Putamen (tissue), 1 donor: ENCODE data around the gene SLC2A11.
"Not testable (repeated sequence)": the region's sequence is repeated elsewhere in the genome, so short reads cannot be mapped to it uniquely, and the experiment has no call there.

Source experiments
- DNase-seq: peaks from one replicate; pipeline ENCODE4 v3.0.0-alpha.2; 2016; ENCODE audit warnings: low spot score

SLC2A11 gene

GRCh38 chr22:23891726-23892125 is 34.1 kb downstream of the SLC2A11 start:
- no peak for DNase-seq

- no peak for DNase-seq
Measured at GRCh38 chr22:23892130-23892529, 34.5 kb downstream of the SLC2A11 start.

- DNase-seq = no peak
Measured at GRCh38 chr22:23892706-23893105, 35.0 kb downstream of the SLC2A11 start.

GRCh38 chr22:23893121-23893944 is 35.7 kb downstream of the SLC2A11 start:
- DNase-seq = no peak

- peak; percentile 89 for DNase-seq
Measured at GRCh38 chr22:23893945-23894709, 36.5 kb downstream of the SLC2A11 start, which contains the start of gene MIF. Gene MIF (plus strand): TSS chr22:23894383. CDS start chr22:23894475, 92 bp downstream.

- DNase-seq = peak; percentile 49
Measured at GRCh38 chr22:23894710-23895598, 37.3 kb downstream of the SLC2A11 start.

- no peak for DNase-seq
Measured at GRCh38 chr22:23895599-23896144, 38.0 kb downstream of the SLC2A11 start.

- no peak for DNase-seq
Measured at GRCh38 chr22:23896166-23896522, 38.5 kb downstream of the SLC2A11 start.

GRCh38 chr22:23896523-23897186 is 39.0 kb downstream of the SLC2A11 start:
- no peak for DNase-seq

GRCh38 chr22:23897320-23897719 is 39.6 kb downstream of the SLC2A11 start:
- no peak for DNase-seq

GRCh38 chr22:23898006-23898974 is 40.6 kb downstream of the SLC2A11 start:
- DNase-seq = no peak

- DNase-seq = no peak
Measured at GRCh38 chr22:23899042-23899745, 41.5 kb downstream of the SLC2A11 start.

GRCh38 chr22:23900227-23900626 is 42.6 kb downstream of the SLC2A11 start:
- DNase-seq = not testable (repeated sequence)

GRCh38 chr22:23901600-23901999 is 43.9 kb downstream of the SLC2A11 start:
- no peak for DNase-seq

GRCh38 chr22:23903328-23903971 is 45.8 kb downstream of the SLC2A11 start:
- DNase-seq = no peak

GRCh38 chr22:23904573-23905254 is 47.0 kb downstream of the SLC2A11 start:
- DNase-seq = peak; percentile 79

GRCh38 chr22:23906641-23907040 is 49.0 kb downstream of the SLC2A11 start:
- DNase-seq = no peak

GRCh38 chr22:23907423-23907822 is 49.7 kb downstream of the SLC2A11 start:
- not testable (repeated sequence) for DNase-seq
